H1 (cell line): ENCODE results near the gene MZT2A. TPM values are rescaled to one million over a fixed set of nuclear protein-coding genes. Genes with fewer than 3 reads are reported as not detected.
"Not testable (repeated sequence)": the region's sequence is repeated elsewhere in the genome, so short reads cannot be mapped to it uniquely, and the experiment has no call there.

Experiments
- CTCF ChIA-PET: fragments of 300-600 bp; sonication (Branson Sonifier 250); formaldehyde crosslinking; loops from one replicate; lab custom pipeline; 2021; ENCODE audit not compliant: partially characterized antibody; lab: Charles Lee
- POLR2A ChIA-PET: fragments of 300-600 bp; sonication (Branson Sonifier 250); formaldehyde crosslinking; loops from one replicate; lab custom pipeline; 2021; ENCODE audit warnings: inconsistent platforms; ENCODE audit not compliant: partially characterized antibody; lab: Charles Lee
- DNase-seq, 2 experiments: peaks; one replicate each; pipeline versions ENCODE4 v3.0.0 to v3.0.0-alpha.2; 2010 to 2022; ENCODE audit warnings: low spot score in 2 of 2, low read depth in 1 of 2, mixed read lengths in 1 of 2
- FAIRE-seq: peaks from 2 replicates; lab custom pipeline; 2011; peaks lifted over from hg19 to GRCh38; lab: Jason Lieb, UNC
- H2AFZ ChIP-seq: 2 replicates; pipeline ENCODE4 v1.8.1; 2012; ENCODE audit warnings: low read length, inconsistent platforms
- H2AK5ac ChIP-seq: 2 replicates; pipeline ENCODE4 v1.6.1; 2013; ENCODE audit warnings: low read depth, low read length
- H2BK120ac ChIP-seq: replicated peaks from 2 replicates; pipeline ENCODE3; 2013; ENCODE audit warnings: low read depth, low read length, inconsistent platforms
- H2BK12ac ChIP-seq: 2 replicates; pipeline ENCODE4 v1.6.1; 2013; ENCODE audit warnings: low read depth, low read length
- H2BK15ac ChIP-seq: 2 replicates; pipeline ENCODE4 v1.6.1; 2013; ENCODE audit warnings: low read length
- H2BK20ac ChIP-seq: 2 replicates; pipeline ENCODE4 v1.6.1; 2013; ENCODE audit warnings: low read length
- H2BK5ac ChIP-seq: 2 replicates; pipeline ENCODE4 v1.6.1; 2013; ENCODE audit warnings: low read depth, low read length
- H3K14ac ChIP-seq: 2 replicates; pipeline ENCODE4 v1.6.1; 2013; ENCODE audit warnings: inconsistent platforms; ENCODE audit not compliant: insufficient read length
- H3K18ac ChIP-seq: 2 replicates; pipeline ENCODE4 v1.6.1; 2013; ENCODE audit warnings: low read length; ENCODE audit errors: extremely low read depth
- H3K23ac ChIP-seq: 2 replicates; pipeline ENCODE4 v1.6.1; 2013; ENCODE audit warnings: inconsistent platforms; ENCODE audit not compliant: insufficient read length
- H3K23me2 ChIP-seq: 2 replicates; pipeline ENCODE4 v1.6.1; 2013; ENCODE audit warnings: low read depth, low read length
- H3K27ac ChIP-seq: 2 replicates; pipeline ENCODE4 v1.6.1; 2011; ENCODE audit warnings: low read depth, low read length, inconsistent platforms
- H3K27me3 ChIP-seq, 4 experiments: replicated peaks in 1 of 4; 1 replicate in 1 of 4; 2 replicates in 3 of 4; pipeline versions ENCODE4 v1.6.1 to v1.8.1; 2011 to 2013; ENCODE audit warnings: low read length in 3 of 4, mild to moderate bottlenecking in 3 of 4, inconsistent platforms in 2 of 4, mixed read lengths in 2 of 4, moderate library complexity in 1 of 4; ENCODE audit not compliant: control insufficient read depth in 3 of 4, insufficient read depth in 3 of 4; ENCODE audit errors: extremely low read depth in 1 of 4
- H3K36me3 ChIP-seq, 4 experiments: 2 replicates each; pipeline versions ENCODE4 v1.6.1 to v1.8.1; 2011 to 2013; ENCODE audit warnings: mild to moderate bottlenecking in 4 of 4, low read length in 3 of 4, moderate library complexity in 2 of 4, control low read depth in 1 of 4, inconsistent platforms in 1 of 4; ENCODE audit not compliant: insufficient read depth in 4 of 4, control insufficient read depth in 2 of 4
- H3K4ac ChIP-seq: replicated peaks from 2 replicates; pipeline ENCODE3; 2013; ENCODE audit warnings: low read length, low read depth, mixed read lengths, inconsistent platforms; ENCODE audit not compliant: insufficient read length
- H3K4me1 ChIP-seq, 4 experiments: replicated peaks in 1 of 4; 1 replicate in 1 of 4; 2 replicates in 3 of 4; pipeline versions ENCODE4 v1.6.1 to v1.8.1; 2011 to 2013; ENCODE audit warnings: low read length in 3 of 4, inconsistent platforms in 2 of 4, mixed read lengths in 1 of 4; ENCODE audit not compliant: insufficient read depth in 4 of 4, control insufficient read depth in 3 of 4
- H3K4me2 ChIP-seq, 2 experiments: 2 replicates each; pipeline versions ENCODE4 v1.6.1 to v1.8.1; 2011 to 2013; ENCODE audit warnings: low read depth in 2 of 2, low read length in 2 of 2, control low read depth in 1 of 2, inconsistent platforms in 1 of 2, mild to moderate bottlenecking in 1 of 2; ENCODE audit not compliant: insufficient read depth in 1 of 2
- H3K4me3 ChIP-seq, 4 experiments: fragments of 200-600, 300-600 bp in 1 of 4; sonication (generic), shearing (Covaris generic), sonication (Bioruptor Twin) in 1 of 4; 2 replicates each; pipeline versions ENCODE4 v1.5.1 to v1.8.1; 2011 to 2016; ENCODE audit warnings: low read length in 4 of 4, low read depth in 3 of 4, control low read depth in 2 of 4, inconsistent platforms in 2 of 4, mild to moderate bottlenecking in 2 of 4, mixed read lengths in 1 of 4, moderate library complexity in 1 of 4; ENCODE audit not compliant: insufficient read depth in 2 of 4; ENCODE audit errors: extremely low read depth in 1 of 4
- H3K56ac ChIP-seq: replicated peaks from 2 replicates; pipeline ENCODE3; 2013; ENCODE audit warnings: low read depth, mild to moderate bottlenecking, mixed read lengths, low read length, inconsistent platforms; ENCODE audit not compliant: insufficient read length
- H3K79me1 ChIP-seq: 2 replicates; pipeline ENCODE4 v1.6.1; 2013; ENCODE audit warnings: low read depth, low read length, control low read depth
- H3K79me2 ChIP-seq, 2 experiments: 2 replicates each; pipeline versions ENCODE4 v1.6.1 to v1.8.1; 2012 to 2013; ENCODE audit warnings: low read length in 2 of 2, mild to moderate bottlenecking in 2 of 2, inconsistent platforms in 1 of 2; ENCODE audit not compliant: insufficient read depth in 2 of 2, control insufficient read depth in 1 of 2
- H3K9ac ChIP-seq, 4 experiments: replicated peaks in 1 of 4; 1 replicate in 1 of 4; 2 replicates in 3 of 4; pipeline versions ENCODE4 v1.6.1 to v1.8.1; 2011 to 2013; ENCODE audit warnings: low read depth in 3 of 4, low read length in 3 of 4, control low read depth in 2 of 4, mild to moderate bottlenecking in 2 of 4, moderate library complexity in 2 of 4, inconsistent platforms in 1 of 4; ENCODE audit errors: extremely low read depth in 1 of 4
- H3K9me3 ChIP-seq, 2 experiments: 2 replicates each; pipeline versions ENCODE4 v1.6.1 to v1.8.1; 2012 to 2013; ENCODE audit warnings: mild to moderate bottlenecking in 2 of 2, moderate library complexity in 2 of 2, control low read depth in 1 of 2, inconsistent platforms in 1 of 2, low read depth in 1 of 2, low read length in 1 of 2, mixed read lengths in 1 of 2; ENCODE audit not compliant: insufficient read depth in 2 of 2
- H4K20me1 ChIP-seq, 2 experiments: replicated peaks in 1 of 2; 2 replicates each; pipeline versions ENCODE3 to v1.8.1; 2011 to 2013; ENCODE audit warnings: inconsistent platforms in 2 of 2, low read length in 2 of 2, mild to moderate bottlenecking in 1 of 2; ENCODE audit not compliant: insufficient read depth in 2 of 2, control insufficient read depth in 1 of 2
- H4K5ac ChIP-seq: 2 replicates; pipeline ENCODE4 v1.6.1; 2013; ENCODE audit warnings: low read length, low read depth, mixed read lengths, inconsistent platforms; ENCODE audit not compliant: insufficient read length
- H4K8ac ChIP-seq: 2 replicates; pipeline ENCODE4 v1.8.0; 2013; ENCODE audit warnings: mild to moderate bottlenecking, moderate library complexity, low read length, inconsistent platforms; ENCODE audit not compliant: insufficient read depth; ENCODE audit errors: extremely low read depth
- H4K91ac ChIP-seq: replicated peaks from 2 replicates; pipeline ENCODE3; 2013; ENCODE audit warnings: low read length, mixed read lengths, inconsistent platforms; ENCODE audit not compliant: insufficient read length
- KDM5A ChIP-seq: fragments of 200-600 bp; IDR thresholded peaks from 2 replicates; pipeline ENCODE4 v1.7.1; 2012; ENCODE audit warnings: mild to moderate bottlenecking, low read length, inconsistent platforms, mixed read lengths
- MAFK ChIP-seq: IDR thresholded peaks from 2 replicates; pipeline ENCODE4 v1.6.1; 2012; ENCODE audit warnings: low read depth, mild to moderate bottlenecking, improper control_type of control experiment, low read length
- PHF8 ChIP-seq: fragments of 200-600 bp; sonication (generic); conservative IDR thresholded peaks from 2 replicates; pipeline ENCODE4 v1.7.1; 2012; ENCODE audit warnings: low read depth, mild to moderate bottlenecking, inconsistent platforms, low read length, moderate library complexity
- SAP30 ChIP-seq: fragments of 300-600 bp; sonication (generic); IDR thresholded peaks from 2 replicates; pipeline ENCODE4 v1.7.1; 2012; ENCODE audit warnings: low read length, moderate library complexity, mild to moderate bottlenecking, inconsistent platforms; ENCODE audit not compliant: insufficient read depth, insufficient replicate concordance
- TAF7 ChIP-seq: optimal IDR thresholded peaks from 2 replicates; pipeline ENCODE3; 2011; ENCODE audit warnings: low read depth, mild to moderate bottlenecking, inconsistent platforms, low read length, moderate library complexity, borderline replicate concordance
- WGBS, 2 experiments: shearing (Covaris generic) in 1 of 2; methylation state at CpG; one replicate each; pipeline versions ENCODE4 v1.1.6 to v1.1.7; 2013 to 2015; ENCODE audit warnings: low lambda C conversion rate in 2 of 2, mixed read lengths in 2 of 2, inconsistent platforms in 1 of 2, low coverage in 1 of 2, missing lambda C conversion rate in 1 of 2; ENCODE audit not compliant: insufficient replicate concordance in 2 of 2, insufficient coverage in 1 of 2, insufficient read length in 1 of 2; ENCODE audit errors: extremely low coverage in 1 of 2, missing lambda C conversion rate in 1 of 2; 5-methylcytosine and 5-hydroxymethylcytosine counted together
- polyA plus RNA-seq, 7 experiments: library from polyadenylated mRNA; depleted of rRNA in 3 of 7; stranded (reverse) in 5 of 7; unstranded in 2 of 7; fragments of >200 nt in 5 of 7; fragments of 200-250 nt in 2 of 7; gene quantifications; 1 replicate in 5 of 7; 2 replicates in 1 of 7; 4 replicates in 1 of 7; pipeline versions ENCODE4 v1.2.1 to v1.2.3, GENCODE V29; 2011 to 2013; ENCODE audit warnings: missing spikeins in 2 of 7, mixed read lengths in 2 of 7
- total RNA-seq: library from RNA; stranded (reverse); fragmentation: NEBNext Ultra II Directional; extraction: Animal tissue kit (Norgen Biotek cat#: 25700); gene quantifications from 2 replicates; pipeline ENCODE4 v1.2.1, GENCODE V29; 2021
- TF ChIP-seq, protein P1 (sequence below), 3 experiments: IDR thresholded peaks; 1 replicate in 2 of 3; 2 replicates in 1 of 3; pipeline versions ENCODE4 v1.5.1 to v1.6.1; 2011; ENCODE audit warnings: low read length in 3 of 3, mild to moderate bottlenecking in 3 of 3, inconsistent platforms in 2 of 3, low read depth in 1 of 3, moderate library complexity in 1 of 3; ENCODE audit not compliant: insufficient read depth in 1 of 3; ENCODE audit errors: control extremely low read depth in 1 of 3

MZT2A gene
- total and polyA plus RNA-seq, 2 of the 8 experiments (the other 6 are each of a cell fraction or from before 2014, with no cell fraction given), result 116 to 120 TPM

DNA sequence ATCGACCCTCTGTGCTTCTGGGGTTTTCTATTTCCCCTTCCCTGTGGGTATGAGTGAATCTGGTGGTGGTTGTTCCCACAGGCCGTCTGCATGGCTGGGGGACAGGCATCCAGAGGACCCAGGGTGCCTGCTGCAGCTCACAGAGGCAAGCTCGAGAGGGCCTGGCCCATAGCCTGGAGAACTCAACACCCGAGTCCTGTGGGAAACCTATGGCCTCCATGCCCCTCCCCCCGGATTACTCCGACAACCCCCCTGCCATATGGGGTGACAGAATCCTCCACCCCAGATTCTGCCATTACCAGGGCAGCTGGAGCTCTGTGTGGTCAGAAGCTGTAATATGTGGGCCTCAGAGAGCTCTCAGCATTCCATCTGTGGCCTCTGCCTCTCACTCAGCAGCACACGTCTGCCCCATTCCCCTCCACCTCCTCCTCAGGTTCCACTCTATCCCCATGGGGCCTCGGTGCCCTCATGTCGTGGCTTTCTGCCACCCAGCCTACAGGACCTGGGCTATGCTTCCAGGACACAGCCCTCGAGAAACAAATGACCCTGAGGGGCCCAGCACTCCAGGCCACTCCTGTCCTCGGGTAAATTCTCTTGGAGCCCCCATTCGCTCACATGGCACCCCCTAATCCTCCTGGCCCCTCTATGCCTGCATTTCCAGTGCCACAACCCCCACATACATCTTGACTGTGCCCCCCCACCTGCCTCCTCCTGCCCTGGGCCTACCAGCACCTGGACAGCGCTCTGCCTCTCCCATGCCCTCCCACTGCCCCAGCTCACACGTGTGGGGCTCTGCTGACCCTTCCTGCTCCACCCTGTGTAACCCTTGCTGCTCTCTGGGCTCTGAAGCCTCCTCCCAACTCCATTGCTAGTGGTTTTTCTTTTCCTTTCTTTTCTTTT lies 3.6 kb downstream of the MZT2A start (continued):
- TF ChIP-seq, protein P1, sequence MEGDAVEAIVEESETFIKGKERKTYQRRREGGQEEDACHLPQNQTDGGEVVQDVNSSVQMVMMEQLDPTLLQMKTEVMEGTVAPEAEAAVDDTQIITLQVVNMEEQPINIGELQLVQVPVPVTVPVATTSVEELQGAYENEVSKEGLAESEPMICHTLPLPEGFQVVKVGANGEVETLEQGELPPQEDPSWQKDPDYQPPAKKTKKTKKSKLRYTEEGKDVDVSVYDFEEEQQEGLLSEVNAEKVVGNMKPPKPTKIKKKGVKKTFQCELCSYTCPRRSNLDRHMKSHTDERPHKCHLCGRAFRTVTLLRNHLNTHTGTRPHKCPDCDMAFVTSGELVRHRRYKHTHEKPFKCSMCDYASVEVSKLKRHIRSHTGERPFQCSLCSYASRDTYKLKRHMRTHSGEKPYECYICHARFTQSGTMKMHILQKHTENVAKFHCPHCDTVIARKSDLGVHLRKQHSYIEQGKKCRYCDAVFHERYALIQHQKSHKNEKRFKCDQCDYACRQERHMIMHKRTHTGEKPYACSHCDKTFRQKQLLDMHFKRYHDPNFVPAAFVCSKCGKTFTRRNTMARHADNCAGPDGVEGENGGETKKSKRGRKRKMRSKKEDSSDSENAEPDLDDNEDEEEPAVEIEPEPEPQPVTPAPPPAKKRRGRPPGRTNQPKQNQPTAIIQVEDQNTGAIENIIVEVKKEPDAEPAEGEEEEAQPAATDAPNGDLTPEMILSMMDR (IDR thresholded peaks at IDR 0.05; ENCODE audit: control extremely low read depth in 1 of 3, insufficient read depth in 1 of 3, low read depth in 1 of 3, low read length in 3 of 3), result no peak
- TF ChIP-seq SAP30 (no peak), KDM5A (no peak), TAF7 (no peak), MAFK (no peak), PHF8 (no peak)

DNA sequence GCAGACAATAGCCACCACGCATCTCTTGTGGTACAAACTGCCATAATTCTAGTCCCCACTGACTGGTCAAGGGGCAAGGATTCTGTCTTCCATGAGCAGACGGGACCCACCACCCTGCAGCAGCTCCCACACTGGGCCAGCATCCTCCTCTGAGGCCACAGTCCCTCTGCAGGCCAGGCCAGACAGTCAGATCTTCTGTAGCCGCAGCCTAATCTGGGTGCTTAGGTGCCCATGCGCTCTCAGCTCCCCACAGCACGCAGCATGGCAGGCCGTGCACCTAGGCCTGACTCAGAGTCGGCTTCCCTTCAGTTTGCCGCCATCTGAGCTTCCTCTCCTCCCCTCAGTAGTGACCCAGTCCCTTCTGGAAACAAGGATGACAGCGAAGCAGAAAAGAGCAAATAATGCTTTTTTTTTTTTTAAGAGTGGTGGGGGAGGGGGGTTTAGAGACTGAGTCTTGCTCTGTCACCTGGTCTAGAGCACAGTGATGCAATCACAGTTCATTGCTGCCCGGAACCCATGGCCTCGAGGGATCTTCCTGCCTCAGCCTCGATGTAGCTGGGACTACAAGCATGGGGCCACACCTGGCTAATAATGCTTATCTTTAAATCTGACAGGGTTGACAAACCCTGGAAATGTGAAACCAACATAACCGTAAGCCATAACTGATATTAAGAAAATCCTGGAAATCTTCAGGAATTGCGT lies 5.8 kb downstream of the MZT2A start:
- H2BK20ac ChIP-seq, H3K27ac ChIP-seq, H3K9me3 ChIP-seq, H3K4me2 ChIP-seq, H4K20me1 ChIP-seq, H3K4ac ChIP-seq, H2AK5ac ChIP-seq, H3K14ac ChIP-seq, H3K27me3 ChIP-seq, H3K18ac ChIP-seq, H2AFZ ChIP-seq, H2BK12ac ChIP-seq, H2BK5ac ChIP-seq, H2BK15ac ChIP-seq, H2BK120ac ChIP-seq, H4K91ac ChIP-seq, H4K8ac ChIP-seq, H3K9ac ChIP-seq, DNase-seq, H3K4me1 ChIP-seq, FAIRE-seq, POLR2A ChIA-PET, H4K5ac ChIP-seq, H3K23ac ChIP-seq, H3K36me3 ChIP-seq, H3K23me2 ChIP-seq, H3K56ac ChIP-seq, H3K79me1 ChIP-seq, H3K4me3 ChIP-seq: not testable (repeated sequence)
- 92% methylated on average over 10 of the region's 14 CpGs; no CpG with 5 or more reads in 1 of the 2 experiments for WGBS, 2 experiments
- CTCF ChIA-PET, result interaction anchor here (1.5 kb wide), 1 partner anchor 72 kb away, joined by 5 read pairs; no protein-coding TSS in a partner anchor
- peaks cover 0 to 15% of the 10 kb centered on the region in 2 experiments; a peak in 2 of 4 replicates for H3K79me2 ChIP-seq
